ENCODE data around the gene KLF13. TPM values are rescaled to one million over a fixed set of nuclear protein-coding genes. Genes with fewer than 3 reads are reported as not detected.

The KLF13 gene
- total RNA-seq, 1 donor from 2014 or later: 44.6 TPM

GRCh38 chr15:31304751-31305365 lies 21.8 kb upstream of the KLF13 start:
- Mint-ChIP-seq H3K4me1 (peaks cover 59% of the 10 kb centered on the region), H3K27ac (ENCODE audit: unreplicated experiment) (peak overlapping the region; percentile 93), H3K9me3 (no peaks in the 10 kb centered on the region), H3K27me3 (ENCODE audit: low read depth) (peaks cover 3% of the 10 kb centered on the region), H3K36me3 (ENCODE audit: low read depth) (no peaks in the 10 kb centered on the region), H3K4me3 (peak overlapping the region; percentile 61)
- TF ChIP-seq CTCF (conservative IDR thresholded peaks at IDR 0.05): no peak
- DNase-seq (ENCODE audit: low read depth, low spot score): no peak

- peak overlapping the region; percentile 93 for H3K27ac Mint-ChIP-seq (ENCODE audit: unreplicated experiment)
- H3K4me1 Mint-ChIP-seq: peaks cover 59% of the 10 kb centered on the region
- DNase-seq (ENCODE audit: low read depth, low spot score): no peak
- H3K9me3 Mint-ChIP-seq: no peaks in the 10 kb centered on the region
- H3K4me3 Mint-ChIP-seq: peak overlapping the region; percentile 61
- H3K36me3 Mint-ChIP-seq (ENCODE audit: low read depth): no peaks in the 10 kb centered on the region
- H3K27me3 Mint-ChIP-seq (ENCODE audit: low read depth): peaks cover 3% of the 10 kb centered on the region
- TF ChIP-seq CTCF (conservative IDR thresholded peaks at IDR 0.05): no peak
These were observed 21.3 kb upstream of the KLF13 start for GRCh38 chr15:31305375-31305774.

GRCh38 chr15:31305796-31306425 lies 20.7 kb upstream of the KLF13 start:
- no peak for DNase-seq (ENCODE audit: low read depth, low spot score)
- Mint-ChIP-seq H3K4me1 (peaks cover 59% of the 10 kb centered on the region), H3K27me3 (ENCODE audit: low read depth) (peaks cover 3% of the 10 kb centered on the region), H3K4me3 (peak overlapping the region; percentile 61), H3K36me3 (ENCODE audit: low read depth) (no peaks in the 10 kb centered on the region), H3K27ac (ENCODE audit: unreplicated experiment) (peak overlapping the region; percentile 95), H3K9me3 (no peaks in the 10 kb centered on the region)
- no peak for TF ChIP-seq CTCF (conservative IDR thresholded peaks at IDR 0.05)

- H3K4me1 Mint-ChIP-seq: peaks cover 54% of the 10 kb centered on the region
- no peaks in the 10 kb centered on the region for H3K36me3 Mint-ChIP-seq (ENCODE audit: low read depth)
- H3K27ac Mint-ChIP-seq (ENCODE audit: unreplicated experiment): peak overlapping the region; percentile 95
- TF ChIP-seq CTCF (conservative IDR thresholded peaks at IDR 0.05): no peak
- H3K4me3 Mint-ChIP-seq: peak overlapping the region; percentile 61
- peak; percentile 77 for DNase-seq (ENCODE audit: low read depth, low spot score)
- H3K27me3 Mint-ChIP-seq (ENCODE audit: low read depth): peaks cover 3% of the 10 kb centered on the region
- no peaks in the 10 kb centered on the region for H3K9me3 Mint-ChIP-seq
These were observed 20.0 kb upstream of the KLF13 start for GRCh38 chr15:31306426-31307269.

- Mint-ChIP-seq H3K4me1 (peaks cover 47% of the 10 kb centered on the region), H3K27ac (ENCODE audit: unreplicated experiment) (peak overlapping the region; percentile 69), H3K4me3 (peak overlapping the region; percentile 42), H3K36me3 (ENCODE audit: low read depth) (no peaks in the 10 kb centered on the region), H3K27me3 (ENCODE audit: low read depth) (peaks cover 3% of the 10 kb centered on the region), H3K9me3 (no peaks in the 10 kb centered on the region)
- no peak for TF ChIP-seq CTCF (conservative IDR thresholded peaks at IDR 0.05)
- DNase-seq (ENCODE audit: low read depth, low spot score): no peak
These were observed 19.1 kb upstream of the KLF13 start for GRCh38 chr15:31307270-31308184.

All from neural crest cell (in vitro differentiated cells).